ENCODE measurements around the gene VPS13A.

DNA sequence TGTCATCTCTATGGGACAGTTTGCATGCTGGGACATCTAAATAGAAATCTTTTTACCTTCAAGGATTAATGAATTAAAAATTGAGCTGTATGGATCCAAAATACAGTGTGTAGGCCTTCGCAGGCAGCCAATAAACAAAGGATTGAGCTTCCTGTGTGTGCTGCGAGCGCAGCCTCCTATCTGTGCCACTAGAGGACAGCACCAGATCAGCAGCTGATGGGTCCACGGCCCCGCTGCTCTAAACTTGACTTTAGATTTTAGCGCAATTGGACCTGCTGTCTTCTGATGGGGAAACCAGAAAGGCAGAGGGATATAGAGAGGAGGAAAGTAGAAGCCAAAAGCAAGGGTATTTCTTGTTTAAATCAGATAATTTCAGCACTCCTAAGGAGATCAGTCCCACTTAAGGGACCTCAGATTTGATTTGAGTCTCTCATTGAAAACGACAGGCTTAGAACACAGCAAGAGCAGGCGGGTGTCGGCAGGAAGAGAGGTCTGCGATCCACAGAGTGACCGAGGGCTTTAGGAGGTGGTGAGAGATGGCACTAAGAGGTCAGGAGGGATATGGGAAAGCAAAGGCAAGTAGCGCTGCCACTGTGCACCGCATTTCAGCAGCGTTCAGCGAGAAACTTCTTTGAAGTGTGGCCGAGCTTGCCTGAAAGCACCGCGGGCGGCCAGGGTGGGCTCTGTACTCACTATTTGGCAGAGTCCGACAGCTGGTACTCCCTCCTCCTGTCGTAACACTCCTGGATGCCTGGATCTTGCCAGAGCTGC lies 256.5 kb downstream of the VPS13A start:
- no peak for TF ChIP-seq GATA3 (IDR thresholded peaks at IDR 0.05; ENCODE audit: low read depth, low read length)
- no peak for TF ChIP-seq GATA2 (IDR thresholded peaks at IDR 0.05; ENCODE audit: low read depth, low read length)
